HG02973 (cell line): Measurements from ENCODE around the gene PGAM2.
"Not testable (repeated sequence)": the region's sequence is repeated elsewhere in the genome, so short reads cannot be mapped to it uniquely, and the experiment has no call there.

Source experiments
- ATAC-seq: cut with Tn5 transposase; IDR thresholded peaks from one replicate; pipeline ENCODE4 v1.9.1; 2021; ENCODE audit warnings: moderate library complexity; ENCODE audit not compliant: unreplicated experiment

PGAM2 gene

GRCh38 chr7:44052771-44053365 lies 12.5 kb downstream of the PGAM2 start:
- ATAC-seq, result no peak

DNA sequence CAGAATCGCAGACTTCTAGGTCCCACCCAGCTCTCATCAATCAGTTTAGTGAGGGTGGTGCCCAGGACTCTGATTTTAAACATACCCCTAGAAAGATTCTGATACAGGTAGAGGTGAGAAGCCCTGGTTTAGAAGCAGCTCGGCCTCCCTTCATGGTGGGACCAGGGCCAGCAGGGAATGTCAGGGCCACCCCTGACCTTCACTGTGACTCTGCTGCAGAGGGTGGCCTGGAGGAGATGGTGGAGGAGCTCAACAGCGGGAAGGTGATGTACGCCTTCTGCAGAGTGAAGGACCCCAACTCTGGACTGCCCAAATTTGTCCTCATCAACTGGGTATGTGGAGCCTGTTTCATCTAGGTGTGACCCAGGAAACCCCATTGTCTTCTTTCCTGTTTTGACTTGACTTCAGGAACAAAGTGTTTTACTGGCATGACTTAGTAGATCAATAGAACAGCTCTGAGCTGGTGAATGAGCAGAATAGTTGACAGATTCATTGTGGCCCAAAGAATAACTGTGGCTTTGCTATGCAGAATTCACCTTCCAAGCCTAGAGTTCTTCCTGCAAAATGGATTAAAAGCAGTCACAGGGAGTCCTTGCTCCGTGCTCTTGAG lies 13.7 kb downstream of the PGAM2 start:
- no peak for ATAC-seq

DNA sequence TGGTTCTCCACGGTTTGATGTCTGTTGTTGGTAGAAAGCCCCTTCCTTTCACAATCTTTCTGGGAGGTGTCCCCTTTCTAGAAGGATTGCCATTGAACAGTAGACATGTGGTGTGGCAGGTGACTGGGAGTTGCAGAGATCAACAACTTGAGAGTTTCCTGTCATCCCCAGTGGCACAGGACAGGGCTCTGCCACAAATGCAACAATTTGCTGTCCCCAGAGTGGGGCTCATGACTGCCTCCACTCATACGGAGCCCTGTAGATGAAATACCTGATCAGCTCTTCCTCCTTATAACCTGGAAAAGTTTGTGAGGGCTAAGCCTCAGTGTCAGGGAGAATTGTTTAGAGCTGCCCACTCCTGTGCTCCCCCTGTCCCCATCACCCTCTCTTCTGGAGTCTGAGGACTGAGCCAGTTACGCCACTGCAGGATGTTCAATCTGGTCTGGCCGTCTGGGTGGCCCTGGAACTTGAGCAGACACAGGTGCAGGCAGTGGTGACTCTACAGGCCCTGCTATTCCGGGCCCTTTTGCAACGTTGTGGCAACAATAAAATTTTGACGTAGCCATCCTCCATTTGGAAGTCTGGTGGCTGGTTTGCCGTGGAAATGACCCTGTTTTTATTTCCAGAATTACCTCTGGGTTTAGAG lies 14.3 kb downstream of the PGAM2 start:
- no peak for ATAC-seq

GRCh38 chr7:44050121-44050914 lies 15.0 kb downstream of the PGAM2 start:
- ATAC-seq, result no peak

DNA sequence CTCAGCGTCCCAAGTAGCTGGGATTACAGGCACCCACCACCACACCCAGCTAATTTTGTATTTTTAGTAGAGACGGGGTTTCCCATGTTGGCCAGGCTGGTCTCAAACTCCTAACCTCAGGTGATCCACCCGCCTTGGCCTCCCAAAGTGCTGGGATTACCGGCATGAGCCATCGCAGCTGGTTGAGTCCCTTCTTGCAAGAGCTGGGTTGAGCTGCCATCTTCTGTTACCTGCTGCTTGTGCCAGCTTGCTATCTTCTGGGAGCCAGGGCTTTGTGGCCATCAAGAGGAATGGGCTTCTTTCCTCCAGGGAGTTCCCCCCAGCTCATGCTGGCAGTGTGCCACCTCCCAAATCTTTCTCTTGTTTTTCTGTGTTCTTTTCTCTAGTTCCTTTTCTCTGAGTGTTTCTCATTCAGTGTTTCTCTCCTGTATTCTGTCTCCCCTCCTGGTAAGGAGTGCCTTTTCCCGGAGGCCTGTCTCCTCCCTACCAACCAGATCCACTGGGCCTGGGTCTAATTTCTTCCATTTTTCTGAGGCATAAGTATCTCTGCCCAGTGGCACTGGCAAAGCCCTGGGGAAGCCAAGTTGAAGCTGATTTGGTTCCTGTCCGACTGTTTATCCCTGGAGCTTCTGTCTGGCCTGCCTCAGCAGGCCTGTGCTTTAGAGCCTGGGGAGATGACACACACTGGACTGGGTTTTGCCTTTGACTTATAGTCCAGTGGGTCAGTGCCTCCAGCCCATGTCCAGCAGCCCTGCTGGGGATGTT lies 17.2 kb downstream of the PGAM2 start:
- ATAC-seq, result no peak

GRCh38 chr7:44046321-44047061 lies 18.9 kb downstream of the PGAM2 start:
- ATAC-seq, result peak; percentile 47

DNA sequence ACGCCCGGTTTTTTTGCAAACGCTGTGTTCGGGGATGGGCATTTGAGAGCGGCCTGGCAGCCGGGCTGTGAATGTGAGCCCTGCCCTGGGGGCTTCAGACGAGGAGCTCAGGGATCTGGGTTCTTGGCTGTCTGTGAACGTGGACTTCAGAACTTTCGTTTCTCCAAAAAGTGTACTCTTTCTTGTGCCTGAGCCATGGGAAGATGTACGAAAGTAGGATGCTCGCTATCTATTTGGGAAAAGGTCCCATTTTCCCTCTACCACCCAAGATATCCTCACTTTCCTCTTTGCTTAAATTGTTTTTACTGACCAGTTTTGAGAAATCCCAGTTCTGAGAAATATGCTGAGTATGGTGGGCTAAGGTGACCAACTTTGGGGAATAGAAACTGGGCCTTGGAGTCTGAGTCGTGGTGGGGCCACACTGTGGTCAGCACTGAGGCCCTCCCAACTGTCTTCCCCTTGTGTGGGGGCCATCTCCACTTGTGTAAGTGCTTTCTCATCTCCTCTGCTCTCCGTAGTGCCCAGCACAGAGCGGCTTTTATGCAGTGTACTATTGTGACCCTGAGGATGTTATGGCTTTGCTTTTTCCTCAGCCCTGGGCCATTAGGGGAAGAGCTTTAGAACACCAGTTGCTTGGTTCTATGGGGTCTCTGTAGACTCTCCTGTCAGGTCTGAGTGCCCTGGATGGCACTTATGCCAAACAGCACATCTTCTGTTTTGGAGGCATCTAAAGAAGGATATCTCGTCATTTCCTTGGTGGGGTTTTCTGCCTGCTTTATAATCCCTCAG lies 19.9 kb downstream of the PGAM2 start:
- ATAC-seq, result no peak

- peak; percentile 64 for ATAC-seq
These were observed 20.8 kb downstream of the PGAM2 start, which contains the start of gene DBNL for GRCh38 chr7:44044315-44045225. TSS of gene DBNL (plus strand) at chr7:44044702. CDS start at chr7:44044738, 36 bp downstream.

- no peak for ATAC-seq
These were observed 21.5 kb downstream of the PGAM2 start for GRCh38 chr7:44043902-44044301.

GRCh38 chr7:44042221-44042620 lies 23.1 kb downstream of the PGAM2 start:
- ATAC-seq, result no peak

- peak; percentile 43 for ATAC-seq
These were observed 24.9 kb downstream of the PGAM2 start for GRCh38 chr7:44040493-44040891.

DNA sequence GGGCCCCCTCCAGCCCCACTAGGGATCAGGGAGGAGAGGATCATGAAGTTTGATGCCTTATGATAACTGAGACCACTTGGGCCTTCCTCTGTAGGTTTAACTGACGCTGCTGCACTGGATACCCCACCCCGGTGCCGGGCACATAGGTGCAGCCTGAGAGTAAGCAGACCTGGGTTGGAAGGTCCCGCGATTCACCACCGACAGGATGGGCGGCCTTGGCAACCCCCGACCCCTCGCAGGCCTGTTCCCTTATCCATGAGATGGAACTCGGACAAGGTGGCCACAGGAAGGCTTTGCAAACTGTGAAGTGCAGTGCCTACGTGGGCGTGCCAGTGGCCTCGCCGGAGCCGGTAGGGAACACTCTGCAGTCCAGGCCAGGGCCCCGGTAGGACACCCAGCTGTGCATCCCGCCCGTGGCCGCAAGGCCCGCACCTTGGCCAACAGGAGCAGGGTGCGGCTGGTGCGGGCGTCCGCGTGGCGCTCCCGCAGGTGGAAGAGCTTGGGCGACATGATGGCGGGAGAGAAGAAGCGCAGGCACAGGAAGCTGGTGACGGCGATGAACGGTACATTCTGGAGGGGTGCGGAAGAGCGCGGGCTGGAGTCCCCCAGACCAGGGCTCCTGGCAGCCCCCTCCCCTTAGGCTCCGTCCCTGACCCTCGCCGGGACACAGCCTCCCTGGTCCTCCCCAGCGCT lies 25.4 kb downstream of the PGAM2 start:
- ATAC-seq, result peak; percentile 7

- ATAC-seq, result peak; percentile 47
These were observed 26.3 kb downstream of the PGAM2 start for GRCh38 chr7:44038961-44039558.

DNA sequence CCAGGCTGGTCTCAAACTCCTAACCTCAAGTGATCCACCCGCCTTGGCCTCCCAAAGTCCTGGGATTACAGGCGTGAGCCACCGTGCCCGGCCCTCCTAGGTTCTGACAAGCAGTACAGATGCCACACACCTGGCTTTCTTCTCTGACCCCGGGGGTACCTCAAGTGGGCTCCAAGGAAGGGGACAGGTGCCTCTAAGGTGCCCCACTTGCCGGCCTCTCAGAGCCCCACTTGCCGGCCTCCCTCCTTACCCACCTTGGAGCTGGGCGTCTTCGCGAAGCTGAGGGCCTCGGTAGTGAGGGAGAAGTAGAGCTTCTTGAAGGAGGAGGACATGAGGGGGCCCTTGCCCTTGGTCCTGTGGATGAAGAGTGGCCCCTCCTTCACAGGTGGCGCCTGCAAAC lies 26.8 kb downstream of the PGAM2 start:
- not testable (repeated sequence) for ATAC-seq

DNA sequence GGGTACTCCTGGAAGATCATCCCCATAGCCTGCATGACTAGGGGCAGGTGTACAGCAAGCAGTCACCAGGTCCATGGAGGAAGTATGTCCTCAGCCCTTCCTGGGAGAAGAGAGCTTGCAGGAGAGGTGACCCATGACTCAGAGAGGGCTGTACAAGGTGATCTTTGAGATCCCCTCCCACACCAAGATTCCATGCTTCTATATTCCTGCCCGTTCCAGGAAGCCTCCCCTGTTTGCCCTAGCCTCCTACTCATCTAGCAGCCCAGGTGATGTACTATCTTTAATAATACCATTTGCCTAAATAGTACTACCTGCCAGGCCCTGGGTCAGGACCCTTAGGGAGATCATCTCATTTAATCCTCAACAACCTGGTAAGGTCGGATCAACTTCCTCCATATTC lies 27.4 kb downstream of the PGAM2 start:
- not testable (repeated sequence) for ATAC-seq

DNA sequence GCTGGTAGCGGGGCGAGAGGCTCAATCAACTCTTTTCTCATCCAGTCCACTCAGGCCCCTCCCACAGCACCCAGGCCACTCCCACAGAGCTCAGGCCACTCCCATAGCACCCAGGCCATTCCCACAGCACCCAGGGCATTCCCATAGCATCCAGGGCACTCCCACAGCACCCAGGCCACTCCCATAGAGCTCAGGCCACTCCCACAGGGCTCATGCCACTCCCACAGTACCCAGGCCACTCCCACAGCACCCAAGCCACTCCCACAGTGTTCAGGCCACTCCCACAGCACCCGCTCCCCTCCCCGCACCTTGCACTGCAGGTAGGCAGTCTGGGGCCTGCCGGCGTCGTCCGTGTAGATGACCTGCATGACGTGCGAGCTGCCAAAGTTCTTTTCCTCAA lies 29.0 kb downstream of the PGAM2 start:
- not testable (repeated sequence) for ATAC-seq
